ENCODE data around the gene GALNT3.

GALNT3 gene

GRCh38 chr2:165825041-165825440 lies 31.0 kb upstream of the GALNT3 start (continued):
- no peak for TF ChIP-seq INSM2 (tag by site-specific recombination; IDR thresholded peaks at IDR 0.05)
- no peak for TF ChIP-seq EGR2 (tag by site-specific recombination; IDR thresholded peaks at IDR 0.05; ENCODE audit: low read depth)
- TF ChIP-seq REPIN1 (tag by site-specific recombination; IDR thresholded peaks at IDR 0.05; ENCODE audit: low read depth), result no peak
- no peak for TF ChIP-seq ZNF404 (tag by site-specific recombination; IDR thresholded peaks at IDR 0.05)
- no peak for TF ChIP-seq ZBTB10 (tag by site-specific recombination; IDR thresholded peaks at IDR 0.05)
- TF ChIP-seq ZNF341 (tag by site-specific recombination; IDR thresholded peaks at IDR 0.05; ENCODE audit: low read depth), result no peak
- no peak for TF ChIP-seq ZNF791 (tag by site-specific recombination; IDR thresholded peaks at IDR 0.05)
- TF ChIP-seq ZBTB20 (tag by site-specific recombination; IDR thresholded peaks at IDR 0.05), result no peak
- TF ChIP-seq ZNF433 (tag by site-specific recombination; IDR thresholded peaks at IDR 0.05; ENCODE audit: low read depth), result no peak
- no peak for TF ChIP-seq ZNF664 (tag by site-specific recombination; IDR thresholded peaks at IDR 0.05)
- TF ChIP-seq ZNF292 (tag by site-specific recombination; IDR thresholded peaks at IDR 0.05; ENCODE audit: borderline replicate concordance, low read depth), result no peak
- TF ChIP-seq GFI1B (tag by site-specific recombination; IDR thresholded peaks at IDR 0.05), result peak; percentile 37; the same call in 1 of the 2 replicates
- TF ChIP-seq ZNF114 (tag by site-specific recombination; IDR thresholded peaks at IDR 0.05), result no peak
- TF ChIP-seq SP2 (tag by site-specific recombination; IDR thresholded peaks at IDR 0.05), result no peak
- TF ChIP-seq ZNF701 (tag by site-specific recombination; IDR thresholded peaks at IDR 0.05), result no peak
- TF ChIP-seq ZNF561 (tag by site-specific recombination; IDR thresholded peaks at IDR 0.05; ENCODE audit: borderline replicate concordance), result peak; percentile 99
- TF ChIP-seq ZNF670 (tag by site-specific recombination; IDR thresholded peaks at IDR 0.05; ENCODE audit: low read depth), result no peak
- TF ChIP-seq CTCF (tag by site-specific recombination; IDR thresholded peaks at IDR 0.05), result no peak
- TF ChIP-seq ZNF16 (tag by site-specific recombination; IDR thresholded peaks at IDR 0.05; ENCODE audit: low read depth), result no peak
- 0 out of 2 replicates have a peak, but pooled peaks have one; percentile 21 for TF ChIP-seq YY1 (tag by site-specific recombination; IDR thresholded peaks at IDR 0.05)
- TF ChIP-seq ZNF302 (tag by site-specific recombination; IDR thresholded peaks at IDR 0.05; ENCODE audit: low read depth), result no peak
- TF ChIP-seq ZNF354C (tag by site-specific recombination; IDR thresholded peaks at IDR 0.05; ENCODE audit: borderline replicate concordance, low read depth), result no peak
- TF ChIP-seq OVOL3 (tag by site-specific recombination; IDR thresholded peaks at IDR 0.05), result no peak
- 0 out of 2 replicates have a peak, but pooled peaks have one; percentile 42 for TF ChIP-seq IKZF3 (tag by site-specific recombination; IDR thresholded peaks at IDR 0.05)
- TF ChIP-seq ZNF133 (tag by site-specific recombination; IDR thresholded peaks at IDR 0.05), result no peak
- TF ChIP-seq ZNF23 (tag by site-specific recombination; IDR thresholded peaks at IDR 0.05; ENCODE audit: borderline replicate concordance), result no peak
- 0 out of 2 replicates have a peak, but pooled peaks have one; percentile 39 for TF ChIP-seq ZNF449 (tag by site-specific recombination; IDR thresholded peaks at IDR 0.05)
- peak; percentile 86; the same call in 1 of the 2 replicates for TF ChIP-seq ZNF214 (tag by site-specific recombination; IDR thresholded peaks at IDR 0.05; ENCODE audit: borderline replicate concordance)
- TF ChIP-seq ZFP69B (tag by site-specific recombination; IDR thresholded peaks at IDR 0.05), result no peak
- TF ChIP-seq ZNF48 (tag by site-specific recombination; IDR thresholded peaks at IDR 0.05), result no peak
- no peak for TF ChIP-seq ZNF560 (tag by site-specific recombination; IDR thresholded peaks at IDR 0.05; ENCODE audit: borderline replicate concordance)
- no peak for TF ChIP-seq ZNF639 (tag by site-specific recombination; IDR thresholded peaks at IDR 0.05)
- no peak for TF ChIP-seq KLF9 (tag by site-specific recombination; IDR thresholded peaks at IDR 0.05; ENCODE audit: low read depth)
- no peak for TF ChIP-seq RBAK (tag by site-specific recombination; IDR thresholded peaks at IDR 0.05)
